ENCODE measurements around the gene TMEM203. TPM values are rescaled to one million over a fixed set of nuclear protein-coding genes. Genes with fewer than 3 reads are reported as not detected.
A peak's percentile ranks its signal among the peaks of the same experiment; 100 is the strongest.

TMEM203 gene
- total RNA-seq, 1 donor from 2014 or later = 36.2 TPM

GRCh38 chr9:137228506-137228967 is 23.1 kb upstream of the TMEM203 start:
- H3K4me1 Mint-ChIP-seq (ENCODE audit: low read depth) = peaks cover 9% of the 10 kb centered on the region
- no peaks in the 10 kb centered on the region for H3K36me3 Mint-ChIP-seq (ENCODE audit: insufficient read depth)
- no peaks in the 10 kb centered on the region for H3K27me3 Mint-ChIP-seq
- no peak for DNase-seq (ENCODE audit: low spot score, unreplicated experiment)
- no peak overlapping the region for H3K27ac Mint-ChIP-seq
- TF ChIP-seq CTCF (IDR thresholded peaks at IDR 0.05; ENCODE audit: unreplicated experiment) = no peak
- no peak overlapping the region for H3K4me3 Mint-ChIP-seq (ENCODE audit: low read depth)
- H3K9me3 Mint-ChIP-seq (ENCODE audit: low read depth) = no peaks in the 10 kb centered on the region

GRCh38 chr9:137227853-137228505 is 22.5 kb upstream of the TMEM203 start:
- Mint-ChIP-seq H3K27me3 (no peaks in the 10 kb centered on the region), H3K4me1 (ENCODE audit: low read depth) (peaks cover 9% of the 10 kb centered on the region), H3K27ac (peak overlapping the region; percentile 89), H3K9me3 (ENCODE audit: low read depth) (no peaks in the 10 kb centered on the region), H3K4me3 (ENCODE audit: low read depth) (peak overlapping the region; percentile 51), H3K36me3 (ENCODE audit: insufficient read depth) (no peaks in the 10 kb centered on the region)
- DNase-seq (ENCODE audit: low spot score, unreplicated experiment) = no peak
- TF ChIP-seq CTCF (IDR thresholded peaks at IDR 0.05; ENCODE audit: unreplicated experiment) = no peak

- Mint-ChIP-seq H3K4me3 (ENCODE audit: low read depth) (peak within 1 kb of the TSS; percentile 51), H3K9me3 (ENCODE audit: low read depth) (no peaks in the 10 kb centered on the region), H3K27me3 (no peaks in the 10 kb centered on the region), H3K27ac (peak within 1 kb of the TSS; percentile 89), H3K36me3 (ENCODE audit: insufficient read depth) (no peaks in the 10 kb centered on the region), H3K4me1 (ENCODE audit: low read depth) (peaks cover 9% of the 10 kb centered on the region)
- peak; percentile 80 for DNase-seq (ENCODE audit: low spot score, unreplicated experiment)
- TF ChIP-seq CTCF (IDR thresholded peaks at IDR 0.05; ENCODE audit: unreplicated experiment) = peak; percentile 87
Measured at GRCh38 chr9:137227054-137227852, 21.8 kb upstream of the TMEM203 start, which contains the start of gene RNF224. RNF224 (plus strand) TSS chr9:137227502; CDS start chr9:137228336, 834 bp downstream.

GRCh38 chr9:137226338-137227053 is 21.0 kb upstream of the TMEM203 start:
- no peak overlapping the region for H3K27ac Mint-ChIP-seq
- H3K4me1 Mint-ChIP-seq (ENCODE audit: low read depth) = peaks cover 9% of the 10 kb centered on the region
- no peaks in the 10 kb centered on the region for H3K36me3 Mint-ChIP-seq (ENCODE audit: insufficient read depth)
- H3K9me3 Mint-ChIP-seq (ENCODE audit: low read depth) = no peaks in the 10 kb centered on the region
- no peak for DNase-seq (ENCODE audit: low spot score, unreplicated experiment)
- H3K4me3 Mint-ChIP-seq (ENCODE audit: low read depth) = no peak overlapping the region
- TF ChIP-seq CTCF (IDR thresholded peaks at IDR 0.05; ENCODE audit: unreplicated experiment) = no peak
- no peaks in the 10 kb centered on the region for H3K27me3 Mint-ChIP-seq
